ENCODE measurements around the gene DYNC1I1. TPM values are rescaled to one million over a fixed set of nuclear protein-coding genes. Genes with fewer than 3 reads are reported as not detected.

Gene DYNC1I1
- total and polyA plus RNA-seq, 2 experiments from 2014 or later, result 1.4 to 4.1 TPM

GRCh38 chr7:95910341-95910740 lies 138.0 kb downstream of the DYNC1I1 start:
- H3K36me3 ChIP-seq (ENCODE audit: insufficient read depth), result no peaks in the 10 kb centered on the region
- peaks cover 3% of the 10 kb centered on the region for H3K27me3 Mint-ChIP-seq (ENCODE audit: insufficient read depth, low read depth, poor library complexity)
- H3K4me1 ChIP-seq (ENCODE audit: insufficient read depth), result peaks cover 32% of the 10 kb centered on the region
- H2AFZ ChIP-seq, result no peak overlapping the region
- peaks cover 21% of the 10 kb centered on the region for H3K4me1 Mint-ChIP-seq
- DNase-seq (ENCODE audit: low spot score) (no peak), ATAC-seq (no peak)
- H3K4me2 ChIP-seq, result no peak overlapping the region
- no peak overlapping the region for H3K27ac ChIP-seq (ENCODE audit: low read depth)
- H3K4me3 Mint-ChIP-seq, result no peak overlapping the region
- no peaks in the 10 kb centered on the region for H3K27me3 ChIP-seq (ENCODE audit: insufficient read depth)
- TF ChIP-seq STAT1 (IDR thresholded peaks at IDR 0.05; ENCODE audit: unreplicated experiment), result no peak
- TF ChIP-seq ETS1 (IDR thresholded peaks at IDR 0.05), result no peak
- no peak for TF ChIP-seq ZNF331 (CRISPR knock-in tag; IDR thresholded peaks at IDR 0.05; ENCODE audit: low read depth)
- no peak for TF ChIP-seq REST (IDR thresholded peaks at IDR 0.05; ENCODE audit: unreplicated experiment)
- TF ChIP-seq POLR2AphosphoS5 (IDR thresholded peaks at IDR 0.05; ENCODE audit: low read depth), result no peak
- no peaks in the 10 kb centered on the region for H3K9me2 ChIP-seq (ENCODE audit: insufficient read depth)
- no peaks in the 10 kb centered on the region for H4K20me1 ChIP-seq (replicated peaks; ENCODE audit: insufficient read depth)
- H3K36me3 Mint-ChIP-seq (ENCODE audit: low read depth), result no peaks in the 10 kb centered on the region
- no peaks in the 10 kb centered on the region for H3K9me3 Mint-ChIP-seq
- no peak overlapping the region for H3K27ac Mint-ChIP-seq
- no peak overlapping the region for H3K4me3 ChIP-seq
- no peaks in the 10 kb centered on the region for H3F3A ChIP-seq (replicated peaks; ENCODE audit: low read depth)
- no peaks in the 10 kb centered on the region for H3K79me2 ChIP-seq (replicated peaks; ENCODE audit: insufficient read depth)

- Histone ChIP-seq H3K27ac (ENCODE audit: low read depth) (no peak overlapping the region), H3K4me3 (no peak overlapping the region), H3K27me3 (ENCODE audit: insufficient read depth) (no peaks in the 10 kb centered on the region), H3K4me2 (no peak overlapping the region), H3K9me2 (ENCODE audit: insufficient read depth) (no peaks in the 10 kb centered on the region), H2AFZ (no peak overlapping the region), H4K20me1 (replicated peaks; ENCODE audit: insufficient read depth) (no peaks in the 10 kb centered on the region), H3K36me3 (ENCODE audit: insufficient read depth) (no peaks in the 10 kb centered on the region), H3K4me1 (ENCODE audit: insufficient read depth) (no peaks in the 10 kb centered on the region), H3K79me2 (replicated peaks; ENCODE audit: insufficient read depth) (no peaks in the 10 kb centered on the region), H3F3A (replicated peaks; ENCODE audit: low read depth) (no peaks in the 10 kb centered on the region)
- ATAC-seq (no peak), DNase-seq (ENCODE audit: low spot score) (no peak)
- Mint-ChIP-seq H3K4me3 (no peak overlapping the region), H3K27me3 (ENCODE audit: insufficient read depth, low read depth, poor library complexity) (no peaks in the 10 kb centered on the region), H3K4me1 (peaks cover 3% of the 10 kb centered on the region; the same call in 1 of the 3 replicates), H3K27ac (no peak overlapping the region), H3K36me3 (ENCODE audit: low read depth) (no peaks in the 10 kb centered on the region), H3K9me3 (no peaks in the 10 kb centered on the region)
- TF ChIP-seq EZH2phosphoT487 (IDR thresholded peaks at IDR 0.05; ENCODE audit: unreplicated experiment) (no peak), CTCF (conservative IDR thresholded peaks at IDR 0.05; ENCODE audit: low read depth in 2 of 2) (no peak), ZNF331 (CRISPR knock-in tag; IDR thresholded peaks at IDR 0.05; ENCODE audit: low read depth) (no peak), NANOG (IDR thresholded peaks at IDR 0.05; ENCODE audit: borderline replicate concordance) (no peak), ETS1 (IDR thresholded peaks at IDR 0.05) (no peak), STAT1 (IDR thresholded peaks at IDR 0.05; ENCODE audit: unreplicated experiment) (no peak), JUNB (IDR thresholded peaks at IDR 0.05; ENCODE audit: unreplicated experiment) (no peak), POLR2AphosphoS5 (IDR thresholded peaks at IDR 0.05; ENCODE audit: low read depth) (no peak), ZNF114 (CRISPR knock-in tag; IDR thresholded peaks at IDR 0.05) (no peak)
These were observed 143.4 kb downstream of the DYNC1I1 start for GRCh38 chr7:95915731-95916130.

All from GM23338 (cell line).